ENCODE data around the gene AGT.

The AGT gene

DNA sequence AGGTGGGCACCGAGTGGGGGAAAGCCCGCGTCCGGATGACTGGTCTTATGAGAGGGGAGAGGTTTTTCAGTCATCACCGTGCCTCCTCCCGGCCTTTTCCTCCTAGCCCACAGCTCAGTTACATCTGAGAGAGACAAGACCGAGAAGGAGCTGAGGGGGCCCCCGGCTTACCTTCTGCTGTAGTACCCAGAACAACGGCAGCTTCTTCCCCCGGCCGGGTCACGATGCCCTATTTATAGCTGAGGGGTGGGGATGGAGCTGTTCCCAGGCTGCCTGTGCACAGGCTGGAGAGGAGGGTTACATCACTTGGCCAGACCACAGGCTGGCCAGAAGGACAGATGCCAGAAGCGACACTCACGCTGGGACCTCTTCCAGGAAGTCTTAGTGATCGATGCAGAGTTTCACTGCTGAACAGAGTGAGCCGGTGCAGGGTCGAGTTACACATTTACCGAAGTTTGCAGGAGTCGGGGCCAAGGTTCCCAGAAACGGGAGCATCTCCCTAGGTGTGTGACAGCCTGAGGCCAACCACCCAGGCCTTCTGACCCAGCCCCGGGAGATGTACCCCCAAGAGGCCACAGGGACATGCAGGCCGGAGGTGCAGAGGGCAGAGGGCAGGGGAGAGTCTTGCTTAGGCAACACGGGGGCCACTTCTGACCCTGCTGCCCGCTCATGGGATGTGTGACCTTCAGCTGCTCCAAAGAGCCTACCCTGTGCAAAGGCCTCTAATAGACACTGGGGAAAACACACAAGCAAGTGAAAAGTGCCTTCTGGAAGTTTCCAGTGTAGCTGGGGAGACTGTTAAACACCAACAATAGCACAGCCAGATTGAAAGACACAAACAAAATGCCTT is at the start of gene AGT:
AGT (minus strand) TSS at position 208 of the 850 bp plus-strand sequence. CDS start 3,299 bp downstream, outside the sequence.
- no peak for TF ChIP-seq ZNF274 (IDR thresholded peaks at IDR 0.05; ENCODE audit: low read depth, low read length)
- H3K4me3 ChIP-seq (ENCODE audit: low read length): no peak within 1 kb of the TSS

DNA sequence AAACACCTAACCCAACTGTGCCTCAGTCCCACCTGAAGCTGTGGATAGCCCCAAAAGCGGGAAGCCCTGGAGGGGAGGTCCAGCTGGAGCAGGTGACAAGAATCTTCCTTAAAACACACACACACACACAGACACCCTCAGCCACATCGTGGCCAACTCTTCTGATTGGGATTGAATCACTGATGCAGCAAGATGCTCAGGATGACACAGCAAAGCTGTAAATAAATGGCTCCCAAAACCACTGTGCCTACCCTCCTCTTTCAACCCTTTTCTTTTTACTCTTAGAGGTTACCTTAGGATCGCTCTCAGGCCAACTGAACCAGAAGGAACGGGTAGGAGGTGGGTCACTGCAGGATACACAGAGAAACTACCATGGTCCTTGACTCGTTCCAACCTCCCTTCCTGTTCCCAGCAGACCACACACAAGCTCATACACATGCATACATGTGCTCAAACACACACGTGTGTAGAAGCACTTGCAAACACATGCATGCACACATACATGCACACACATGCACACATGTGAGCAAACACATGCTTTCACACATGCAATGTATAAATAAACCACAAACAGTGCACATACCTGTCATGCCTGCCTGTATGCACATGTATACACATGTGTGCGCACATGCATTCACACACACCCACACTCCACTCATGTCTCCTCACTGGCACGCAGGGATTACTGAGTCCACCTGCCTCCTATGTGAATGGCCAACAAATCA is 47.7 kb upstream of the AGT start:
- TF ChIP-seq ZNF274 (IDR thresholded peaks at IDR 0.05; ENCODE audit: low read depth, low read length): no peak
- no peak overlapping the region for H3K4me3 ChIP-seq (ENCODE audit: low read length)

DNA sequence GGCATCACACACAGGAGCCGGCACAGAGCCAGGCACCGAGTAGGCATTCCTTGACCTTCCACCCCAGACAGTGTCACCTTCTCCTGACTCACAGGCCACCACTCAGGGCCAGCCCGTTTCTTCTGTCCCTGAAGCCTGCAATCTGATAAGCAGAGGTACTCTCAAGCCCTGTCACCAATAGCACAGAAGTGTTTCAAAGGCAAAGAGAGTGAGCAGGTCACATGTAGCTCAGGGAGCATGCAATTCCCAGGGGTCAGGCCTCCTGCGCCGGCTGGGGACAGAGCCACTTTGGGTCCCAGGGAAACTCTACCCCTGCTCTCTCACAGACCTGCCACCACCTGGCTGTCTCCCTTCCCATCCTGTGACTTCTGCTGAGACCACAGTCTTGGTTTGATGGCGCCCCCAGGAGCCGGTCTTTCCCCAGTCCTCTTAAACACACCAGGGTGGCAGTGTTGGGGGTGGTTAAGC is 46.5 kb upstream of the AGT start:
- H3K4me3 ChIP-seq (ENCODE audit: low read length): no peak overlapping the region
- no peak for TF ChIP-seq ZNF274 (IDR thresholded peaks at IDR 0.05; ENCODE audit: low read depth, low read length)

DNA sequence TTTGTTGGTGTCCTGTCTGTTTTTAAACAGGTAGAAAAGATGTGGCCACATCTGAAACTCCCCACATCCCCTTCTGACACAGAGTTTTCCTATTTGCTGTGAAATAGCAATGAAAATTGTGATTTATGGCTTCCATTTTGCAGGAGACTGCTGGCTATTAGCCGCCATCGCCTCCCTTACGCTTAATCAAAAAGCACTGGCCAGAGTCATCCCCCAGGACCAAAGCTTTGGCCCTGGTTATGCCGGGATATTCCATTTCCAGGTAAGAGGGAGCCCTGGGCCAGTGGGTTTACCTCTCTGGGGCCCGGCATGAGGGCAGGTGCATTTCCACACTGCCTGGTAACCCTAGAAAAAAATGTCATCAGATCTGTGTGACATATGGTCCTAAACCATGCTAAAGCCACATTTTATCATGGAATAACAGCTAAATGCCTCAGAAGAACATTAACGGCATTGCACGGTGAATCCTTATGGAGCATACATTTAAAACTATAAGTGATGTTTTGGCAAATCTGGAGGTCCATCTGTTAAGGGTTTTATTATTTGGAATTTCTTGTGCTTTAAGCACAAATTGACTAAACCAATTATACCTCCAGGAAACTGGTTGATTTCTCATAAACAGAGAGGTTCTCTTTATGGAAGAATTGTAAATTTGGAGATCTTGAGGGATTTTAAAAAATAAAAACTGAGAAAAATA is 45.6 kb upstream of the AGT start:
- no peak for TF ChIP-seq ZNF274 (IDR thresholded peaks at IDR 0.05; ENCODE audit: low read depth, low read length)
- no peak overlapping the region for H3K4me3 ChIP-seq (ENCODE audit: low read length)

DNA sequence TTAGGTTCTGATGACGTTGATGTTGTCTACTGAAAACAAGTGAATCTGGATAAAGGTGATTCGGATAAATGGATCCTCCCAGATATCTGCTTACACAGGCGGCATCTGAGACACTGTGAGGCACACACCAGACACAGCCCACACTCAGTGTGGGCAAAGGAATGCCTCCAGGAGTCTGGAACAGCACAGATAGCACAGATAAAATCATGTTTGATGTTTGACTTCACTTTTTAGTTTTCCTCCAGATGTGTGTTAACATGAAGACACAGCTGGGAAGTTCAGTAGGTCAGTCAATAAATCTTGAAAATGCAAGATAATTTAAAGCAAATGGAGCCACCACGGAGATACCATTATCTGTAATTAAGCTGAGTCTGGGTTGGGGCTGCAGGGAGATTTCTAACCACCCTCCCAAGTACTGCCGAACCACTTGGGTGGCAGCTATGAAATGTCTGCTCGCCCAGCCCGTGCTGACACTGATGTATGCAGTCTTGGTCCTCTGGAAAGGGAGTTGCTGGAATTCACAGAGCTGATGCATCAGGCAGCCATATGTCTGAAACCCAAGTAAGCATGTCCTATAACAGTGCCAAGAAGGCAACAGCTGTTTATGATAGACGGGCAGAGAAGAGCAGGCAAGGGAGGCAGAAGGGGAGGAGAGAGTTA is 44.9 kb upstream of the AGT start:
- TF ChIP-seq ZNF274 (IDR thresholded peaks at IDR 0.05; ENCODE audit: low read depth, low read length): no peak

DNA sequence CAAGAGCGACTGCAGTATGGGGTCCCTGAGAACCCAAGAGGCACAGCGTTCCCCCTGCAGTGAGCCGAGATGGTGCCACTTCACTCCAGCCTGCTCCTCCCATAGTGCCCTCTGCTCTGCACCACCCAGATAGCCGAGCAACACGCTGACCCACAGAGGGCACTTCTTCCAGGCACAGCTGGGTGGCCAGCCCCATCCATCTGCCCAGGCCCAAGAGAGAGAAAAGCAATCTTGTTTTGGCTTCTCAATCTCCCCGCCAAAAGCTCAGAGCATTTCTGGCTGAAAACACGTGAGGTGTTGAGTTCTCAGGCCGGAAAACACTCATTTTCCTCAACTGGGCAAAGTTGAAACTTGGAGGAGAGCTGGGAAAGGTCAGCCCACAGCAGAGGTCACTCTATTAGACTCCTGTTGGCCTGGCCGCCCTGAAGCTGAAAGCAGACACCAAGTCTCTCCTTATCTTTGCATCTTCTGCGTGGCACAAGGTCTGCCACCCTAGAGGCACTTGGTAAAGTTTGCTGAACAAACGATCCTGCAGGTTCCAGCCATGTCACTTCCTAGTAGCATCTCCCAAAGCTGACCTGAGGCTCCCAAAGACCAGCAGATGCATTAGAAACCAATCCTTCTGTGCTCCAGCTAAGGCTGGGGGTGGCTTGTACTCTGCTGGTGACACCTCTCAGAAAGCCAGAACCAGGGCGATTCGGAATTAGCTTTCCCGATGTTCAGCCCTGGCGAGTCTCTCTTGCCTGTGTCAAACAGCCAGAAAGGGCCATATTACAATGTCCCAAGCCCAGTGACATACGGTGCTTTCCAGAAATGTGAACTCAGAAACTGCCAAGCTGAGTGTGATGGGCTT is 44.2 kb upstream of the AGT start:
- no peak overlapping the region for H3K4me3 ChIP-seq (ENCODE audit: low read length)
- TF ChIP-seq ZNF274 (IDR thresholded peaks at IDR 0.05; ENCODE audit: low read depth, low read length): no peak

More for the DNA sequence above, 44.9 kb upstream of the AGT start:
- H3K4me3 ChIP-seq (ENCODE audit: low read length): no peak overlapping the region

DNA sequence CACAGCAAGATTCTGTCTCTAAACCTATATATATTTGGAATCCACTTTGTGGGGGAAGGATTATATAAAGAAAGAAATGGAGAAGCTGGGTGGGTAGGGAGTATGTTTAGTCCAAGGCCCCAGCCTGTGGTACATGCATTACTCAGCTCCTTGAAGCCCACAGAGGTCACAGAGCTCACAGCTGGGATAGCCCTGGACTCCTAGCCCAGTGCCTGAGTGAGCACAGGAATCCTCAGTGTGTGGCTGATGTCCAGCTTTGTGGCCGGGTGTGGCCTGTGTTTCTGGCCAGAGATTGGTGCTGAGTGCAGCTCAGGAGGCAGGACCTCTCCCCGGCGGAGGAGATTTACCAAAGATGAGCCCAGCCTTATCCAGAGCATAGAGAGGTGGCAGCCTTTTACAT is 40.9 kb upstream of the AGT start:
- H3K4me3 ChIP-seq (ENCODE audit: low read length): no peak overlapping the region
- TF ChIP-seq ZNF274 (IDR thresholded peaks at IDR 0.05; ENCODE audit: low read depth, low read length): no peak

DNA sequence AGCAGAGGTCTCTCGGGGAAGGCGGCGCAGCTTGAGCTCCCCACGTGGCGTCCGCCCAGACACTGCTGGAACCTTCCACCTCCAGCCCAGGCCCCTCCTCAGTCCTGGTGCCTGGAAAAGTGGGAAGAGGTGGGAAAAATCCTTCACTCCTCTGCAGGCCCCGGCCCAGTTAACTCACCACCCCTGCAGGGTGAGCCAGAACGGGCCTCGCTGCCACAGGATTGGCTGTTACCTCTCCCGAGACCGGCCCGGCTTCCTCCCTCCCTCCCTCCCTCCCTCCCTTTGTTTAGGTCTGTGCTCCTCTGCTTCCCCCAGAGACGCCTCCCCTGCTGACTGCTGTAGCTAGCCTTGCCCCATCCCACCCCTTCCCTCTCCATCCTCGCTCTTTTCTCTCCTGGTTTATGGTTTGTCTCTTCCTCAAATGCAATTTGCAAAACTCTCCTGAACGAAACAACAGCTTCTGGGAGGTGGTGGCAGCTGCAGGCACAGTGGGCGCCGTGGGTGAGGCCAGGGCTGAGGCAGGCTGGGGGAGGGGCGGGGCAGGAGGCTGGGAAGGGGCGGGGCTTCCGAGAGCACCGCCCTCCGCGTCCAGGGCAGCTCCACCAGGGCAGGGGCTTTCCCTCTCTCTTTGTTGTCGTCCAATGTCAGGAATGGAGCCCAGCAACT is 39.8 kb upstream of the AGT start:
- no peak for TF ChIP-seq ZNF274 (IDR thresholded peaks at IDR 0.05; ENCODE audit: low read depth, low read length)
- no peak overlapping the region for H3K4me3 ChIP-seq (ENCODE audit: low read length)

DNA sequence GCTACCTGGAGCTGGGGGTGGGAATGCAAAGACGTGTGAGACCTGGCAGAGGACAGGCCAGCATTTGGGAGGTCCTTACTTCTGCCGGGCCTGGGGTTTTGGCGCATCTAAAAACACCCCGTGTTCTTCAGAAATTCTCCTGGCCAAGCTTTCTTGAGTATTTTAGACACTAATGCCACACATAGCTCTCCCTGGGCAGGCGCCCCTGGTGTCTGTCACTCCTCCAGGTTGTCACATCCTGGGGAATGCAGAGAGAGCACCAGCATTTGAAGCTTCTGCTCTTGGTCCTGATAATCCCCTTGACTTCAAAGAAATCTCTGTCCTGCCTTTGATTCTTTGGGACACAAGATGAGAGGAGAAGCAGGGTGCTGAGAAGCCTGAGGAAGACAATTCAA is 39.3 kb upstream of the AGT start:
- no peak for TF ChIP-seq ZNF274 (IDR thresholded peaks at IDR 0.05; ENCODE audit: low read depth, low read length)
- H3K4me3 ChIP-seq (ENCODE audit: low read length): no peak overlapping the region

DNA sequence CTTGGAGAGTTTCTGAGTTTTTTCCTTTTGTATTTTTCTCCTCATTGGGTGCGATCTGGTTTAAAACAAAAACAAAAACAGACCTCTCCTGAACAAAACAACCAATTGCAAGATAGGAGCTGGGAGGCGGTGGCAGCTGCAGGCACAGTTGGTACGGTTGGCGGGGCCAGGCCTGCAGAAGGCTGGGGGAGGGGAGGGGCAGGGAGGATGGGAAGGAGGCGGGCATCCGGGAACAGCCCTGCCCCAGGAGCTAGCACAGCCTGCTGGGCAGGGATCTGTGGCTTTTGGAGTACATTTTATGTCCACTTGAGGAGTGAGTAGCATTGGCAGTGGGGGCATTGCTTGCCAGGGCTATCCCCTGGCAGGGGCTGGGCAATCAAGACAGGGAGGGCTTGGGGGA is 38.5 kb upstream of the AGT start:
- H3K4me3 ChIP-seq (ENCODE audit: low read length): no peak overlapping the region
- TF ChIP-seq ZNF274 (IDR thresholded peaks at IDR 0.05; ENCODE audit: low read depth, low read length): no peak

DNA sequence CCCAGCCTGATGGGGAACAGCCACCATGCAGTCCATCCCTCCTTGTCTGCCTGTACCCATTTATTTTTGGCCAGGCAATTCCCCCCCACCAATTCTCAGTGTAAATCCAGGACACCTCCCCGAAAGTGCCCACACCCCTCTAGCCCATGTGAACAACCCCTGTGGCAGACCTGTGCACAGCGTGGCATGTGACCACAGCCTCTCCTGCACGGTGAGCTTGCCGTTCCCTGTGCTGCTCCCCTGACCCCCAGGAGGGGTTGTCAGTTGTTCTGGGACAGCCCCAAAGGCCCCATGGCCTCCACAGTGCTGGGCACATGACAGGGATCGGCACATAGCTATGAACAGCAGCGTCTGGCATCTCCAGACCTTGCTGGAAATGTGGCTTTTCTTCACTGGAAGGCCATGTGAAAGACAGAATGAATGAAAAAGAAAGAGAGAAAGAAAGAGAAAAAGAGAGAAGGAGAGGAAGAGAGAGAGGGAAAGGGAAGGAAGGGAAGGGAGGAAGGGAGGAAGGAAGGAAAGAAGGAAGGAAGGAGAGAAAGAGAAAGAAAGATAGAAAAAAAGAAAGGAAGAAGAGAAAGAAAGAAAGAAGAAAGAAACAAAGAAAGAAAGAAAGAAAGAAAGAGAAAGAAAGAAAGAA is 37.2 kb upstream of the AGT start:
- no peak overlapping the region for H3K4me3 ChIP-seq (ENCODE audit: low read length)
- TF ChIP-seq ZNF274 (IDR thresholded peaks at IDR 0.05; ENCODE audit: low read depth, low read length): no peak

DNA sequence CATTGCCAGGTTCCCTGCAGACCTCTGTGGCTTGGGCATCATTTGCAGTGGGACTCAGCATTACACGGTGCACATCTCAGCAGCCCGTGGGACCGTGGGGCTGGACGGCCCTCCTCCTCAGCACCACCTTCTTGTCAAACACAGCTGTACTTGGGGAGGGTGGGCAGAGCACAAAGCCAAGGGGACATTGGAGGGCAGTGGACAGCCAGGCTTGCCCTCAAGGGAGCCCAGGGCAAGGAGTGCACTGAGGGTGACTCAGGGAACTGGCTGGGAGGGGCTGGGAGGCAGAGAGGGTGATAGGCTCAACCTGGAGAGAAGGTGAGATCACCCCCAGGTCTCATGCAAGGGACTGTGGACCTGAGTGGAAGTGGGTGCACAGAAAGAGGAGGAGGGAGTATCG is 36.7 kb upstream of the AGT start:
- TF ChIP-seq ZNF274 (IDR thresholded peaks at IDR 0.05; ENCODE audit: low read depth, low read length): no peak

More for the DNA sequence above, 36.7 kb upstream of the AGT start:
- H3K4me3 ChIP-seq (ENCODE audit: low read length): no peak overlapping the region

Measured in GM08714 (cell line).